Tibial nerve (tissue), 4 donors: Measurements from ENCODE around the gene CCDC102B.

Source experiments
- EP300 ChIP-seq, 2 donors: sonication (generic); formaldehyde crosslinking; IDR thresholded peaks; one replicate each; pipeline ENCODE4 v1.6.1; 2017; ENCODE audit warnings: antibody characterized with exemption in 2 of 2, mild to moderate bottlenecking in 1 of 2
- POLR2A ChIP-seq, 2 donors: fragments of 450-650 bp; IDR thresholded peaks; one replicate each; pipeline ENCODE4 v1.6.1; 2017; ENCODE audit warnings: antibody characterized with exemption in 2 of 2, mild to moderate bottlenecking in 2 of 2, moderate library complexity in 2 of 2
- TF ChIP-seq, protein P1 (sequence below), 5 experiments: fragments of 200-600 bp in 3 of 5; fragments of 450-650 bp in 2 of 5; sonication (generic) in 3 of 5; IDR thresholded peaks; one replicate each; pipeline ENCODE4 v1.5.1; 2016 to 2019; ENCODE audit warnings: antibody characterized with exemption in 5 of 5, mild to moderate bottlenecking in 3 of 5, moderate library complexity in 2 of 5

DNA sequence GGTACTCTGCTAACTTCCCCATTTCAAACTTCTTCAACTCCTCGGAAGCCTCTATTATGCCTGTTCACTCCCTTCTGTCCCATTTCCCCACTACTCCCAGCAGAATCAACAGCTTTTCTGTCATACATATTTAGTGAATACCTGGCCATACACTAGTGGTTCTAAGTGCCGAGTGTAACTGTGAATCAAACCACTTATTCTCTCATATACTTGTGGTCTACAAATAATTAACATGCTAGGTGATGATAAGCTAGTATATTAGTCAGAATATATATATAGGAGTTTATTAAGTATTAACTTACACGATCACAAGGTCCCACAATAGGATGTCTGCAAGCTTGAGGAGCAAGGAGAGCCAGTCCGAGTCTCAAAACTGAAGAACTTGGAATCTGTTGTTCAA, 150.7 kb downstream of the CCDC102B start:
- TF ChIP-seq POLR2A (IDR thresholded peaks at IDR 0.05) = no peak
- TF ChIP-seq, protein P1, sequence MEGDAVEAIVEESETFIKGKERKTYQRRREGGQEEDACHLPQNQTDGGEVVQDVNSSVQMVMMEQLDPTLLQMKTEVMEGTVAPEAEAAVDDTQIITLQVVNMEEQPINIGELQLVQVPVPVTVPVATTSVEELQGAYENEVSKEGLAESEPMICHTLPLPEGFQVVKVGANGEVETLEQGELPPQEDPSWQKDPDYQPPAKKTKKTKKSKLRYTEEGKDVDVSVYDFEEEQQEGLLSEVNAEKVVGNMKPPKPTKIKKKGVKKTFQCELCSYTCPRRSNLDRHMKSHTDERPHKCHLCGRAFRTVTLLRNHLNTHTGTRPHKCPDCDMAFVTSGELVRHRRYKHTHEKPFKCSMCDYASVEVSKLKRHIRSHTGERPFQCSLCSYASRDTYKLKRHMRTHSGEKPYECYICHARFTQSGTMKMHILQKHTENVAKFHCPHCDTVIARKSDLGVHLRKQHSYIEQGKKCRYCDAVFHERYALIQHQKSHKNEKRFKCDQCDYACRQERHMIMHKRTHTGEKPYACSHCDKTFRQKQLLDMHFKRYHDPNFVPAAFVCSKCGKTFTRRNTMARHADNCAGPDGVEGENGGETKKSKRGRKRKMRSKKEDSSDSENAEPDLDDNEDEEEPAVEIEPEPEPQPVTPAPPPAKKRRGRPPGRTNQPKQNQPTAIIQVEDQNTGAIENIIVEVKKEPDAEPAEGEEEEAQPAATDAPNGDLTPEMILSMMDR (IDR thresholded peaks at IDR 0.05) = no peak
- TF ChIP-seq EP300 (IDR thresholded peaks at IDR 0.05) = no peak
